ENCODE results near the gene PLEKHA3. TPM values are rescaled to one million over a fixed set of nuclear protein-coding genes. Genes with fewer than 3 reads are reported as not detected.
A peak's percentile ranks its signal among the peaks of the same experiment; 100 is the strongest.

Gene PLEKHA3
- total and polyA plus RNA-seq, 9 of the 15 experiments (the other 6 are each of a cell fraction or from before 2014, with no cell fraction given) = 2.3 to 23.4 (median 10.5) TPM

DNA sequence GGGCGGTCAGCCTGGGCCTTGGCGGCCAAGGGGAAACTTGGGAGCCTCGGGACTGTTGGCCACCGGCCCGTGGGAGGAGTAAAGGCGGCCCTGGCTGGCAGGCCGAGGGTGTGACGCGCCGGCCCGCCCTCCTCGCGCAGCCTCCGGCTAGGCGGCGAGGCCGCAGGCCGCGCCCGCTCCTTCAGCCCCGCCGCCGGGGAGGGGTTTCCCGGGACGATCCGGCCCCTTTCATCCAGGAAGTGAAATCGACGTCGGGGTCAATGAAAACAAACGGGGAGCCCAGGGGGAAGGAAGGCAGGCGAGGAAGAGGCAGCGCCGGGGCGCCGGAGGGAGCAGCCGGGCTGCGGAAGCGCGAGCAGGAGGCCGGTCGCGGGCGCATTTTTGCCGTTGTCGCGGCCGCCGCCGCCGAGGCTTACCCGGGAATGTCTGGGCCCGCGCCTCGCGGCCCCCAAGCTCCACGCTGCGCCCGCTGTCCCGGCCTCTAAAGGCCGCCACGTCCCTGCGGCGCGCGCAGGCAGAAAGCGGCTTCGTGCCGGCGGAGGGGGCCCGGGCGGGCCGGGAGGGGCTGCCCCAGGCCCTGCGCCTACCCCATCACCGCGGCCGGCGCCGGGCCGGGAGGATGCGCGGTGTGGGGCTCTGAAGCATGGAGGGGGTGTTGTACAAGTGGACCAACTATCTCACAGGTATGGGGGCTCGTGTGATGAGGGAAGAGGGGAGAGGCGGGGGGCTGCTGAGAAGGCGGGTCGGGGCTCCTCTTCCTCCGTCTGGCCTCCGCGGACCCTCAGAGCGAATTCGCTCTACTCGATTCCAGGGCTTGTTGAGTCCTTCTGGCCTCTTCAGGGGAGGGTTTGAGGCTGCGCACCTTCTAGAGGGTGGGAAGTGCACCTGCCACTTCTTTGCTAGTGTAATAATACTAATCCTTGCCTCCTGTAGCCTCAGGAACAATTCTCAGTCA lies at the start of gene PLEKHA3 (continued):
- TF ChIP-seq NFYB (IDR thresholded peaks at IDR 0.05; ENCODE audit: extremely low read depth, insufficient read length) (no peak), FIP1L1 (IDR thresholded peaks at IDR 0.05; ENCODE audit: low read depth, low read length, poor library complexity, severe bottlenecking) (peak; percentile 58), E2F6 (IDR thresholded peaks at IDR 0.05; ENCODE audit: borderline replicate concordance in 1 of 2, extremely low read depth in 1 of 2, insufficient read depth in 1 of 2, insufficient read length in 1 of 2, low read depth in 1 of 2, low read length in 1 of 2, poor library complexity in 1 of 2, severe bottlenecking in 1 of 2) (peak; percentile 55 to 85), ZNF436 (CRISPR knock-in tag; IDR thresholded peaks at IDR 0.05) (no peak), UBTF (IDR thresholded peaks at IDR 0.05; ENCODE audit: borderline replicate concordance in 1 of 2, low read depth in 2 of 2, low read length in 2 of 2) (peak in 1 of 2 experiments; percentile 86; a peak in 2 of 4 replicates), BHLHE40 (IDR thresholded peaks at IDR 0.05; ENCODE audit: low read length) (peak; percentile 43; the same call in 1 of the 2 replicates), ILK (tag; IDR thresholded peaks at IDR 0.05; ENCODE audit: borderline replicate concordance, low read depth) (no peak), HNRNPK (IDR thresholded peaks at IDR 0.05; ENCODE audit: low read depth, low read length, poor library complexity, severe bottlenecking) (no peak), MXD1 (CRISPR knock-in tag; IDR thresholded peaks at IDR 0.05; ENCODE audit: borderline replicate concordance, poor library complexity, severe bottlenecking) (no peak), POLR2A (conservative IDR thresholded peaks at IDR 0.05) (peak; percentile 81), PURB (CRISPR knock-in tag; IDR thresholded peaks at IDR 0.05; ENCODE audit: low read depth) (no peak), ZNF668 (CRISPR knock-in tag; IDR thresholded peaks at IDR 0.05) (no peak), POLR2B (IDR thresholded peaks at IDR 0.05; ENCODE audit: low read depth, partially characterized antibody) (peak; percentile 60), NR2C2 (CRISPR knock-in tag; IDR thresholded peaks at IDR 0.05) (peak; percentile 50; the same call in 1 of the 2 replicates), NR2C2 (tag; IDR thresholded peaks at IDR 0.05) (peak; percentile 98), MCM3 (IDR thresholded peaks at IDR 0.05) (no peak), ZNF584 (CRISPR knock-in tag; IDR thresholded peaks at IDR 0.05; ENCODE audit: low read depth) (no peak), SMC3 (conservative IDR thresholded peaks at IDR 0.05; ENCODE audit: insufficient read depth, low read depth, low read length) (0 out of 2 replicates have a peak, but pooled peaks have one; percentile 5), ATF1 (CRISPR knock-in tag; IDR thresholded peaks at IDR 0.05) (0 out of 2 replicates have a peak, but pooled peaks have one; percentile 6), ATF1 (tag; IDR thresholded peaks at IDR 0.05) (peak; percentile 89), FOSL1 (tag; conservative IDR thresholded peaks at IDR 0.05) (0 out of 2 replicates have a peak, but pooled peaks have one; percentile 6), RUNX1 (IDR thresholded peaks at IDR 0.05; ENCODE audit: low read depth) (no peak), CC2D1A (IDR thresholded peaks at IDR 0.05) (no peak), MBD2 (IDR thresholded peaks at IDR 0.05; ENCODE audit: borderline replicate concordance, low read depth) (peak; percentile 31; the same call in 1 of the 2 replicates), CREM (IDR thresholded peaks at IDR 0.05; ENCODE audit: low read depth) (peak; percentile 87)
